NK-92 (cell line): ENCODE measurements around the gene SEMG1.

Experiments used
- DNase-seq: peaks from one replicate; lab custom pipeline; 2025; ENCODE audit not compliant: unreplicated experiment; lab: John Stamatoyannopoulos, UW

The SEMG1 gene

GRCh38 chr20:45206725-45207124, at the start of gene SEMG1:
TSS of gene SEMG1 (plus strand) at chr20:45207033. CDS start at chr20:45207054, 21 bp downstream.
- DNase-seq, result no peak

- no peak for DNase-seq
Observed at GRCh38 chr20:45157962-45158361, 48.9 kb upstream of the SEMG1 start.

- DNase-seq, result no peak
Observed at GRCh38 chr20:45163083-45163803, 43.6 kb upstream of the SEMG1 start.

GRCh38 chr20:45164906-45165305, 41.9 kb upstream of the SEMG1 start:
- no peak for DNase-seq

- no peak for DNase-seq
Observed at GRCh38 chr20:45173522-45173921, 33.3 kb upstream of the SEMG1 start.

GRCh38 chr20:45174434-45175364, 32.1 kb upstream of the SEMG1 start, which contains the start of gene PI3:
TSS of gene PI3 (plus strand) at chr20:45174902. CDS start at chr20:45174923, 21 bp downstream.
- no peak for DNase-seq

- no peak for DNase-seq
Observed at GRCh38 chr20:45176526-45177267, 30.1 kb upstream of the SEMG1 start.

GRCh38 chr20:45179166-45179565, 27.7 kb upstream of the SEMG1 start:
- DNase-seq, result no peak

- no peak for DNase-seq
Observed at GRCh38 chr20:45181639-45182038, 25.2 kb upstream of the SEMG1 start.

GRCh38 chr20:45183084-45183483, 23.7 kb upstream of the SEMG1 start:
- no peak for DNase-seq

GRCh38 chr20:45187693-45188092, 19.1 kb upstream of the SEMG1 start:
- no peak for DNase-seq

- DNase-seq, result no peak
Observed at GRCh38 chr20:45189067-45189609, 17.7 kb upstream of the SEMG1 start.

- no peak for DNase-seq
Observed at GRCh38 chr20:45189861-45190260, 17.0 kb upstream of the SEMG1 start.

GRCh38 chr20:45191926-45192325, 14.9 kb upstream of the SEMG1 start:
- DNase-seq, result no peak

GRCh38 chr20:45193331-45193730, 13.5 kb upstream of the SEMG1 start:
- DNase-seq, result no peak

GRCh38 chr20:45209924-45210323, 3.1 kb downstream of the SEMG1 start:
- DNase-seq, result no peak

- DNase-seq, result no peak
Observed at GRCh38 chr20:45211569-45212474, 5.0 kb downstream of the SEMG1 start.

- no peak for DNase-seq
Observed at GRCh38 chr20:45212836-45213235, 6.0 kb downstream of the SEMG1 start.

GRCh38 chr20:45218124-45218523, 11.3 kb downstream of the SEMG1 start:
- no peak for DNase-seq

GRCh38 chr20:45218636-45219035, 11.8 kb downstream of the SEMG1 start:
- no peak for DNase-seq
